BLaER1 (cell line): ENCODE measurements around the gene CPM.

Experiments
- H3K27ac ChIP-seq: shearing (Covaris generic); formaldehyde crosslinking; 2 replicates; pipeline ENCODE4 v1.8.1; 2022
- H3K27me3 ChIP-seq: shearing (Covaris generic); formaldehyde crosslinking; 2 replicates; pipeline ENCODE4 v1.8.1; 2022
- H3K36me3 ChIP-seq: shearing (Covaris generic); formaldehyde crosslinking; 2 replicates; pipeline ENCODE4 v1.8.1; 2022
- H3K4me1 ChIP-seq: shearing (Covaris generic); formaldehyde crosslinking; 2 replicates; pipeline ENCODE4 v1.8.1; 2022
- H3K4me2 ChIP-seq: shearing (Covaris generic); formaldehyde crosslinking; 2 replicates; pipeline ENCODE4 v1.8.1; 2022
- H3K4me3 ChIP-seq: shearing (Covaris generic); formaldehyde crosslinking; 2 replicates; pipeline ENCODE4 v1.8.1; 2022
- H3K9ac ChIP-seq: shearing (Covaris generic); formaldehyde crosslinking; 2 replicates; pipeline ENCODE4 v1.8.1; 2022
- H3K9me3 ChIP-seq: shearing (Covaris generic); formaldehyde crosslinking; 2 replicates; pipeline ENCODE4 v1.8.1; 2022
- H4K20me1 ChIP-seq: shearing (Covaris generic); formaldehyde crosslinking; 2 replicates; pipeline ENCODE4 v1.8.1; 2022
- Cebpa-rat ChIP-seq: shearing (Covaris generic); IDR thresholded peaks from 2 replicates; pipeline ENCODE4 v1.8.1; 2022

Gene CPM

GRCh38 chr12:68910128-68910527 is 22.8 kb downstream of the CPM start:
- H3K27me3 ChIP-seq = no peaks in the 10 kb centered on the region
- no peak overlapping the region for H3K4me3 ChIP-seq
- peaks cover 22% of the 10 kb centered on the region for H3K4me1 ChIP-seq
- TF ChIP-seq Cebpa-rat = no peak
- no peak overlapping the region for H3K9ac ChIP-seq
- H3K36me3 ChIP-seq = no peaks in the 10 kb centered on the region
- no peak overlapping the region for H3K27ac ChIP-seq
- no peaks in the 10 kb centered on the region for H3K9me3 ChIP-seq
- no peaks in the 10 kb centered on the region for H4K20me1 ChIP-seq
- H3K4me2 ChIP-seq = no peak overlapping the region

- Histone ChIP-seq H3K27ac (no peak overlapping the region), H4K20me1 (no peaks in the 10 kb centered on the region)
- TF ChIP-seq Cebpa-rat = no peak
Observed at GRCh38 chr12:68908076-68908475, 24.9 kb downstream of the CPM start.

GRCh38 chr12:68905733-68906132 is 27.2 kb downstream of the CPM start:
- H4K20me1 ChIP-seq = no peaks in the 10 kb centered on the region
- H3K4me2 ChIP-seq = no peak overlapping the region
- no peak overlapping the region for H3K27ac ChIP-seq
- no peaks in the 10 kb centered on the region for H3K36me3 ChIP-seq
- no peaks in the 10 kb centered on the region for H3K27me3 ChIP-seq
- peaks cover 43% of the 10 kb centered on the region for H3K4me1 ChIP-seq
- no peak overlapping the region for H3K9ac ChIP-seq
- no peak for TF ChIP-seq Cebpa-rat
- no peaks in the 10 kb centered on the region for H3K9me3 ChIP-seq
- no peak overlapping the region for H3K4me3 ChIP-seq

More at GRCh38 chr12:68908076-68908475, 24.9 kb downstream of the CPM start:
- H3K27me3 ChIP-seq = no peaks in the 10 kb centered on the region
- no peak overlapping the region for H3K9ac ChIP-seq
- H3K4me2 ChIP-seq = no peak overlapping the region
- no peaks in the 10 kb centered on the region for H3K9me3 ChIP-seq
- no peak overlapping the region for H3K4me3 ChIP-seq
- H3K4me1 ChIP-seq = peaks cover 29% of the 10 kb centered on the region
- no peaks in the 10 kb centered on the region for H3K36me3 ChIP-seq

- no peaks in the 10 kb centered on the region for H3K27me3 ChIP-seq
- H3K36me3 ChIP-seq = no peaks in the 10 kb centered on the region
- H3K9me3 ChIP-seq = peaks cover 2% of the 10 kb centered on the region; the same call in 1 of the 2 replicates
- no peaks in the 10 kb centered on the region for H4K20me1 ChIP-seq
- H3K4me2 ChIP-seq = peak overlapping the region; percentile 67
- no peak for TF ChIP-seq Cebpa-rat
- H3K9ac ChIP-seq = no peak overlapping the region
- H3K27ac ChIP-seq = no peak overlapping the region
- no peak overlapping the region for H3K4me3 ChIP-seq
- H3K4me1 ChIP-seq = peaks cover 43% of the 10 kb centered on the region
Observed at GRCh38 chr12:68904351-68904962, 28.5 kb downstream of the CPM start.

- Histone ChIP-seq H4K20me1 (no peaks in the 10 kb centered on the region), H3K27me3 (no peaks in the 10 kb centered on the region), H3K27ac (peak overlapping the region; percentile 50; the same call in 1 of the 2 replicates), H3K4me2 (peak overlapping the region; percentile 67), H3K9ac (0 out of 2 replicates have a peak overlapping the region, but pooled peaks have one; percentile 35), H3K9me3 (peaks cover 3% of the 10 kb centered on the region; the same call in 1 of the 2 replicates), H3K4me1 (peaks cover 53% of the 10 kb centered on the region), H3K4me3 (no peak overlapping the region), H3K36me3 (no peaks in the 10 kb centered on the region)
- no peak for TF ChIP-seq Cebpa-rat
Observed at GRCh38 chr12:68903511-68903910, 29.5 kb downstream of the CPM start.

GRCh38 chr12:68901551-68901950 is 31.4 kb downstream of the CPM start:
- H3K27me3 ChIP-seq = no peaks in the 10 kb centered on the region
- no peak overlapping the region for H3K4me3 ChIP-seq
- peaks cover 3% of the 10 kb centered on the region; the same call in 1 of the 2 replicates for H3K9me3 ChIP-seq
- H4K20me1 ChIP-seq = no peaks in the 10 kb centered on the region
- no peak overlapping the region for H3K27ac ChIP-seq
- H3K4me1 ChIP-seq = peaks cover 72% of the 10 kb centered on the region
- H3K4me2 ChIP-seq = no peak overlapping the region
- no peak for TF ChIP-seq Cebpa-rat
- H3K9ac ChIP-seq = no peak overlapping the region
- H3K36me3 ChIP-seq = no peaks in the 10 kb centered on the region

GRCh38 chr12:68901145-68901544 is 31.8 kb downstream of the CPM start:
- H3K4me3 ChIP-seq = no peak overlapping the region

GRCh38 chr12:68900241-68900640 is 32.7 kb downstream of the CPM start:
- no peak overlapping the region for H3K27ac ChIP-seq
- H3K27me3 ChIP-seq = no peaks in the 10 kb centered on the region
- no peaks in the 10 kb centered on the region for H4K20me1 ChIP-seq
- H3K9ac ChIP-seq = no peak overlapping the region
- peaks cover 3% of the 10 kb centered on the region; the same call in 1 of the 2 replicates for H3K9me3 ChIP-seq
- no peaks in the 10 kb centered on the region for H3K36me3 ChIP-seq
- no peak overlapping the region for H3K4me2 ChIP-seq
- H3K4me1 ChIP-seq = peaks cover 78% of the 10 kb centered on the region
- no peak for TF ChIP-seq Cebpa-rat
- no peak overlapping the region for H3K4me3 ChIP-seq

More at GRCh38 chr12:68901145-68901544, 31.8 kb downstream of the CPM start:
- no peak overlapping the region for H3K4me2 ChIP-seq
- H3K4me1 ChIP-seq = peaks cover 76% of the 10 kb centered on the region
- TF ChIP-seq Cebpa-rat = no peak
- no peak overlapping the region for H3K27ac ChIP-seq
- H3K36me3 ChIP-seq = no peaks in the 10 kb centered on the region
- H3K9ac ChIP-seq = no peak overlapping the region
- no peaks in the 10 kb centered on the region for H3K27me3 ChIP-seq
- peaks cover 3% of the 10 kb centered on the region; the same call in 1 of the 2 replicates for H3K9me3 ChIP-seq
- H4K20me1 ChIP-seq = no peaks in the 10 kb centered on the region

- H3K27me3 ChIP-seq = no peaks in the 10 kb centered on the region
- H3K4me2 ChIP-seq = 0 out of 2 replicates have a peak overlapping the region, but pooled peaks have one; percentile 85
- H3K9me3 ChIP-seq = peaks cover 12% of the 10 kb centered on the region; the same call in 1 of the 2 replicates
- no peak for TF ChIP-seq Cebpa-rat
- no peak overlapping the region; the same call in 1 of the 2 replicates for H3K27ac ChIP-seq
- H3K4me3 ChIP-seq = no peak overlapping the region
- H3K36me3 ChIP-seq = no peaks in the 10 kb centered on the region
- no peak overlapping the region for H3K9ac ChIP-seq
- peaks cover 78% of the 10 kb centered on the region for H3K4me1 ChIP-seq
- H4K20me1 ChIP-seq = no peaks in the 10 kb centered on the region
Observed at GRCh38 chr12:68899251-68899771, 33.7 kb downstream of the CPM start.

- peaks cover 22% of the 10 kb centered on the region for H3K9me3 ChIP-seq
- H3K36me3 ChIP-seq = no peaks in the 10 kb centered on the region
- H3K4me3 ChIP-seq = peak overlapping the region; percentile 55
- H4K20me1 ChIP-seq = no peaks in the 10 kb centered on the region
- H3K27ac ChIP-seq = peak overlapping the region; percentile 71
- H3K4me1 ChIP-seq = peaks cover 73% of the 10 kb centered on the region
- H3K9ac ChIP-seq = peak overlapping the region; percentile 66
- TF ChIP-seq Cebpa-rat = no peak
- H3K4me2 ChIP-seq = peak overlapping the region; percentile 85
- no peaks in the 10 kb centered on the region for H3K27me3 ChIP-seq
Observed at GRCh38 chr12:68896881-68897540, 36.0 kb downstream of the CPM start.
